Activated CD4-positive, alpha-beta T cell treated with anti-CD3 and anti-CD28 coated beads, Interleukin-2, amount 50 U/mL, for 1 hour (primary cell): Measurements from ENCODE around the gene PICALM.
A peak's percentile ranks its signal among the peaks of the same experiment; 100 is the strongest.

Experiments used
- DNase-seq: peaks from one replicate; pipeline ENCODE4 v3.0.0-alpha.2; 2020

Gene PICALM

GRCh38 chr11:86073948-86074347 is 5.1 kb upstream of the PICALM start:
- DNase-seq, result no peak

GRCh38 chr11:86072211-86072610 is 3.3 kb upstream of the PICALM start:
- no peak for DNase-seq

GRCh38 chr11:86070142-86071056 is 1.5 kb upstream of the PICALM start:
- no peak for DNase-seq

GRCh38 chr11:86069408-86070101 is 671 bp upstream of the PICALM start:
- DNase-seq, result no peak

GRCh38 chr11:86068138-86068871 is 579 bp downstream of the PICALM start:
- peak; percentile 26 for DNase-seq

- no peak for DNase-seq
Observed at GRCh38 chr11:86067851-86068137, 1.1 kb downstream of the PICALM start.

- no peak for DNase-seq
Observed at GRCh38 chr11:86067009-86067850, 1.7 kb downstream of the PICALM start.

GRCh38 chr11:86066657-86067008 is 2.3 kb downstream of the PICALM start:
- DNase-seq, result no peak

- no peak for DNase-seq
Observed at GRCh38 chr11:86066033-86066432, 2.9 kb downstream of the PICALM start.

GRCh38 chr11:86064220-86064803 is 4.6 kb downstream of the PICALM start:
- no peak for DNase-seq

GRCh38 chr11:86063536-86063935 is 5.3 kb downstream of the PICALM start:
- no peak for DNase-seq

GRCh38 chr11:86062719-86063118 is 6.2 kb downstream of the PICALM start:
- DNase-seq, result no peak

- DNase-seq, result no peak
Observed at GRCh38 chr11:86061483-86062205, 7.2 kb downstream of the PICALM start.

- no peak for DNase-seq
Observed at GRCh38 chr11:86060544-86060943, 8.3 kb downstream of the PICALM start.

GRCh38 chr11:86058360-86058759 is 10.5 kb downstream of the PICALM start:
- no peak for DNase-seq

- DNase-seq, result no peak
Observed at GRCh38 chr11:86056351-86056854, 12.5 kb downstream of the PICALM start.

GRCh38 chr11:86052693-86053641 is 15.9 kb downstream of the PICALM start:
- no peak for DNase-seq

- DNase-seq, result no peak
Observed at GRCh38 chr11:86050196-86050709, 18.6 kb downstream of the PICALM start.

- peak; percentile 11 for DNase-seq
Observed at GRCh38 chr11:86047275-86047991, 21.5 kb downstream of the PICALM start.
